Smooth muscle cell (in vitro differentiated cells): Measurements from ENCODE around the gene METTL6. TPM values are rescaled to one million over a fixed set of nuclear protein-coding genes. Genes with fewer than 3 reads are reported as not detected.
"Not testable (repeated sequence)": the region's sequence is repeated elsewhere in the genome, so short reads cannot be mapped to it uniquely, and the experiment has no call there.

Experiments used
- DNase-seq: peaks from one replicate; lab custom pipeline; 2025; ENCODE audit not compliant: unreplicated experiment; lab: John Stamatoyannopoulos, UW
- H2AFZ ChIP-seq: fragments of 200-600 bp; sonication (generic); 2 replicates; pipeline ENCODE4 v1.6.0; 2016; ENCODE audit warnings: antibody characterized with exemption, low read depth, mild to moderate bottlenecking
- H3F3A ChIP-seq: fragments of 200-600 bp; sonication (generic); 2 replicates; pipeline ENCODE4 v1.6.0; 2017; ENCODE audit warnings: antibody characterized with exemption, low read depth
- H3K27ac ChIP-seq: fragments of 200-600 bp; sonication (generic); 2 replicates; pipeline ENCODE4 v1.5.1; 2016; ENCODE audit warnings: low read depth, mild to moderate bottlenecking
- H3K27me3 ChIP-seq: fragments of 200-600 bp; sonication (generic); 2 replicates; pipeline ENCODE4 v1.6.1; 2016; ENCODE audit warnings: low read depth, mild to moderate bottlenecking
- H3K36me3 ChIP-seq: fragments of 200-600 bp; sonication (generic); 2 replicates; pipeline ENCODE4 v1.5.1; 2016; ENCODE audit warnings: low read depth
- H3K4me1 ChIP-seq: fragments of 200-600 bp; sonication (generic); 2 replicates; pipeline ENCODE4 v1.5.1; 2016; ENCODE audit warnings: low read depth
- H3K4me2 ChIP-seq: fragments of 200-600 bp; sonication (generic); 2 replicates; pipeline ENCODE4 v1.6.0; 2016; ENCODE audit warnings: mild to moderate bottlenecking
- H3K4me3 ChIP-seq: fragments of 200-600 bp; sonication (generic); 2 replicates; pipeline ENCODE4 v1.5.1; 2016; ENCODE audit warnings: mild to moderate bottlenecking
- H3K79me2 ChIP-seq: fragments of 200-600 bp; sonication (generic); 2 replicates; pipeline ENCODE4 v1.6.0; 2016; ENCODE audit warnings: low read depth, mild to moderate bottlenecking
- H3K9ac ChIP-seq: fragments of 200-600 bp; sonication (generic); 2 replicates; pipeline ENCODE4 v1.6.0; 2016; ENCODE audit warnings: low read depth
- H3K9me3 ChIP-seq: fragments of 200-600 bp; sonication (generic); replicated peaks from 2 replicates; pipeline ENCODE4 v1.5.1; 2016; ENCODE audit warnings: low read depth
- H4K20me1 ChIP-seq: fragments of 200-600 bp; sonication (generic); 2 replicates; pipeline ENCODE4 v1.6.0; 2016; ENCODE audit warnings: low read depth
- WGBS: methylation state at CpG from one replicate; pipeline ENCODE4 v1.1.7; 2016; ENCODE audit warnings: low lambda C conversion rate; 5-methylcytosine and 5-hydroxymethylcytosine counted together
- polyA plus RNA-seq: library from polyadenylated mRNA; unstranded; fragments of >200 nt; fragmentation: Nextera tagmentation; extraction: Ambion mirVana; gene quantifications from 2 replicates; pipeline ENCODE4 v1.2.1, GENCODE V29; 2016
- total RNA-seq: library from RNA; depleted of rRNA; stranded (reverse); fragments of >200 nt; gene quantifications from 2 replicates; pipeline ENCODE4 v1.2.3, GENCODE V29; 2014
- TF ChIP-seq, protein P1 (sequence below): fragments of 200-600 bp; sonication (generic); IDR thresholded peaks from 2 replicates; pipeline ENCODE4 v1.5.1; 2017; ENCODE audit warnings: borderline replicate concordance, mild to moderate bottlenecking, antibody characterized with exemption; ENCODE audit not compliant: insufficient read depth, poor library complexity, severe bottlenecking

Gene METTL6
- total and polyA plus RNA-seq, 2 experiments from 2014 or later = 16.0 to 37.3 TPM

DNA sequence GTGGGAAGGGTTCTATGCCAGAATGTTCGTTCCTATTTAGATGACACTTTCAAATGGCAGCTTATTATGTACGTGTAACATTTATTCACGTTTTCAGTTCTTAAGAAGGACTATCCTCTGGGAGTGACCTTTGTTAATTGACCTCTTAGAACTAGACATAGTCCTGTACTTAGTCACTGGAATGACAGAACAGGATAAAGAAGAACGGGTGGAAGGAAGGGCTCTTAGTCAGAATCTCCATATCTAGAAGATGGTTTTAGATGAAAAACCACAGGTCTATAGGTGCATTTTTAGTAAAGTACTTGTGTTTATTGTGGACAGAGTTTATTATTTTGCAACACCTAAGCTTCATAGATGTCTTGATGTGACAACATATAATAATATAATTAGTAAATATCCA, 6.5 kb downstream of the METTL6 start:
- TF ChIP-seq, protein P1, sequence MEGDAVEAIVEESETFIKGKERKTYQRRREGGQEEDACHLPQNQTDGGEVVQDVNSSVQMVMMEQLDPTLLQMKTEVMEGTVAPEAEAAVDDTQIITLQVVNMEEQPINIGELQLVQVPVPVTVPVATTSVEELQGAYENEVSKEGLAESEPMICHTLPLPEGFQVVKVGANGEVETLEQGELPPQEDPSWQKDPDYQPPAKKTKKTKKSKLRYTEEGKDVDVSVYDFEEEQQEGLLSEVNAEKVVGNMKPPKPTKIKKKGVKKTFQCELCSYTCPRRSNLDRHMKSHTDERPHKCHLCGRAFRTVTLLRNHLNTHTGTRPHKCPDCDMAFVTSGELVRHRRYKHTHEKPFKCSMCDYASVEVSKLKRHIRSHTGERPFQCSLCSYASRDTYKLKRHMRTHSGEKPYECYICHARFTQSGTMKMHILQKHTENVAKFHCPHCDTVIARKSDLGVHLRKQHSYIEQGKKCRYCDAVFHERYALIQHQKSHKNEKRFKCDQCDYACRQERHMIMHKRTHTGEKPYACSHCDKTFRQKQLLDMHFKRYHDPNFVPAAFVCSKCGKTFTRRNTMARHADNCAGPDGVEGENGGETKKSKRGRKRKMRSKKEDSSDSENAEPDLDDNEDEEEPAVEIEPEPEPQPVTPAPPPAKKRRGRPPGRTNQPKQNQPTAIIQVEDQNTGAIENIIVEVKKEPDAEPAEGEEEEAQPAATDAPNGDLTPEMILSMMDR = no peak
- Histone ChIP-seq H3K4me2 (no peak overlapping the region), H3K27ac (no peak overlapping the region), H3K79me2 (peaks cover 4% of the 10 kb centered on the region), H3K36me3 (peaks cover 14% of the 10 kb centered on the region), H3K9me3 (no peaks in the 10 kb centered on the region), H3F3A (no peaks in the 10 kb centered on the region), H3K27me3 (no peaks in the 10 kb centered on the region), H2AFZ (no peak overlapping the region), H4K20me1 (peaks cover 8% of the 10 kb centered on the region), H3K9ac (no peak overlapping the region), H3K4me3 (no peak overlapping the region), H3K4me1 (no peaks in the 10 kb centered on the region)
- WGBS = 81% methylated on average over 4 of the region's 4 CpGs
- DNase-seq = no peak

DNA sequence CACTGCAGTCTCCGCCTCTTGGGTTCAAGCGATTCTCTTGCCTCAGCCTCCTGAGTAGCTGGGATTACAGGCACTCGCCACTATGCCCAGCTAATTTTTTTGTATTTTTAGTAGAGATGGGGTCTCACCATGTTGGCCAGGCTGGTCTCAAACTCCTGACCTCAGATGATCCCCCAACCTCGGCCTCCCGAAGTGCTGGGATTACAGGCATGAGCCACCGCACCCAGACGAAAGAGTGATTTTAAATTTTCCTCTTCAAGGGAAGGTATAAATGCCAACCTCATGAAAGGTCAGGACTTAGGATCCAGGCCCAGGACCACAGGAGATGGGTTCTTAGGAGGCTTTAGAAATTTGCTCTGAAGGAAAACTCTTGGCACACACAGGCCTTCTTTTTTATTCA, 16.4 kb downstream of the METTL6 start:
- H3K4me3 ChIP-seq, H3K27me3 ChIP-seq, H3K27ac ChIP-seq, H3K4me2 ChIP-seq, H3K4me1 ChIP-seq, DNase-seq, H2AFZ ChIP-seq, H4K20me1 ChIP-seq, H3K9me3 ChIP-seq, H3F3A ChIP-seq, H3K79me2 ChIP-seq, H3K9ac ChIP-seq: not testable (repeated sequence)
- 99% methylated on average over 7 of the region's 7 CpGs for WGBS
- H3K36me3 ChIP-seq = peaks cover 11% of the 10 kb centered on the region

DNA sequence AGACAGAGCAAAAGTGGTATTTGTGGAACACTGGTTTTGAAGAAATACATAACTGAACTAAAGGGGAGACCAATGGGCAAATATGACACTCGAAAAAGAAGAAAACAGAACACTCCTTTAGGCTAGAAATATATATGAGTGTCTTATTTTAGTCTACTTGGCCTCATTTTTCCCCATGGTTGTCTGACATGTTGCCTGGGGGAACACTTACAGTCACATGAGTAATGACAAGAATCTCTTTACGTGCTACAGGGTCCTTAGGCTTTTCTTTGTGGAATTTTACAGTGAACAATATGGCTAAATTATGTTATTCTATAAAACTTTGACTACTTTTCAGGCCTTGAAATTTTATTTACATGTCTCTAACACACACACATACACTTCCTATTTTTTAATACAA, 17.6 kb downstream of the METTL6 start:
- no peaks in the 10 kb centered on the region for H3K79me2 ChIP-seq
- no peak for DNase-seq
- no peak overlapping the region for H2AFZ ChIP-seq
- H3K36me3 ChIP-seq = peaks cover 6% of the 10 kb centered on the region
- H3K27ac ChIP-seq = no peak overlapping the region
- no peaks in the 10 kb centered on the region for H3K27me3 ChIP-seq
- H3K9ac ChIP-seq = no peak overlapping the region
- H3K4me3 ChIP-seq = no peak overlapping the region
- TF ChIP-seq, protein P1 = no peak
- H3K4me2 ChIP-seq = no peak overlapping the region
- no peaks in the 10 kb centered on the region for H3K4me1 ChIP-seq
- WGBS = 88% methylated on average over 2 of the region's 2 CpGs
- no peaks in the 10 kb centered on the region for H3K9me3 ChIP-seq
- H4K20me1 ChIP-seq = no peaks in the 10 kb centered on the region
- no peaks in the 10 kb centered on the region for H3F3A ChIP-seq

DNA sequence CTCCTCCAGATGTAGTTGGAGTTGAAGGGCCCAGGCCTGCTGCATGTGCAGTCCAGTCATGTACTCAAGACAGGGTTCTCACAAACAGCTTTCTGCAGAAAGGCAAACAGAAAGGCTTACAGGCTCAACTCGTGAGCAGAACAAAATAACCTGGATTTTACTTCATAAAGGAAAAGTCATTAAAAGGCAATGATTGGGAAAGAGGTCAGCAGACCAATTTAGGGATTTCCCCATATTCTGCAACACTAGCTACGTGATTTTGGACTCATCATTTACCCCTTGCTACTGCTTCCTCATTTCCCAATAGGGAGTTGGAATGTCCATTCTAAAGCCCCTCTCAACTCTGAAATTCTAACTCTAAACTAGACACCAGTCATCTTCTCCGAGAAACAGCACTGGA, 18.1 kb downstream of the METTL6 start:
- no peaks in the 10 kb centered on the region for H3K4me1 ChIP-seq
- H3F3A ChIP-seq = no peaks in the 10 kb centered on the region
- H2AFZ ChIP-seq = no peak overlapping the region
- TF ChIP-seq, protein P1 = no peak
- H3K9ac ChIP-seq = no peak overlapping the region
- H3K36me3 ChIP-seq = peaks cover under 1% of the 10 kb centered on the region
- no peak for DNase-seq
- H3K4me2 ChIP-seq = no peak overlapping the region
- H3K9me3 ChIP-seq = no peaks in the 10 kb centered on the region
- H4K20me1 ChIP-seq = no peaks in the 10 kb centered on the region
- no peaks in the 10 kb centered on the region for H3K27me3 ChIP-seq
- 89% methylated on average over 3 of the region's 3 CpGs for WGBS
- no peak overlapping the region for H3K27ac ChIP-seq
- H3K79me2 ChIP-seq = no peaks in the 10 kb centered on the region
- no peak overlapping the region for H3K4me3 ChIP-seq
